ENCODE data around the gene NMUR1. TPM values are rescaled to one million over a fixed set of nuclear protein-coding genes. Genes with fewer than 3 reads are reported as not detected.

NMUR1 gene
- total and polyA plus RNA-seq, 5 donors = 0.50 to 1.9 (median 1.0) TPM

DNA sequence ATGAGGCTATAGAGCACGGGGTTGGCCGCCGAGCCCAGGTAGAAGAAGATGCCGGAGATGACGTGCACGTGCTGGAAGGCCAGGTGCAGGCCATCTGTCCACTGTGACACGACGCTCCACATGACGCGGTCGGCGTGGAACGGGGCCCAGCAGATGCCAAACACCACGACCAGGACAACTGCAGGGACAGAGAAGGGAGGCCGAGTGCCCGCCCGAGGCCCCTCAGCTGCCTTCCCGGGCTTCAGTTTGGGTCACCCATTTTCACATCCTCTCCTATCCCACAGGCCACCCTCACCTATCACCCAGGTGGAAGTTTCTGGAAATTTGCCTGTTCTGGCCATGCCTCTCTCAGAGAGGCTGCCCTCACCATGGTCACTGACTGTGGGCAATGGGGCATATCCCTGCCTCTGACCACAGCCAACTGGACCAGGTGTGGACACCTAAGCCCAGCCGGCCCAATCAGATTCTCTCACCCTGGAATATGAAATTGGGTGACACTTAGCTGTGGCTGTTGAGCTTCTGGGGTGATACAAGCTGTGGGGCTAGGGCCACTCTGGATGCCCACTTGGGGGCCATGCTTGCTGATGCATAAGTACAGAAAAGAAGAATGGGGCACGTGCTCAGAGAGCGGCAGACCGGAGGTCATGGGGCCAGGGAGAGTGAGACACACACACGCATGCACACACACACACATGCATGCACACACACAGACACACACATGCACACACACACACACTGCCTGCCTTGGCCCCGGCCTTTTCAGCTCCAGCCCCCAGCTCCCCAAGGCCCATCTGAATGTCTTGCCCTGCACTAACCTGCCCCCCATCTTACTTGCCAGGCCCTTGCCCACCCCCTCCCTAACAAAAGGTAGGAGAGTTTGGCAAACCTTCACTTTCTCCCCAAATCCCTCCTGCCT, 4.7 kb downstream of the NMUR1 start:
- no peak for ATAC-seq
- H3K27ac ChIP-seq (ENCODE audit: low read length) = no peak overlapping the region
- no peaks in the 10 kb centered on the region for H3K27me3 ChIP-seq (ENCODE audit: control insufficient read depth, insufficient read depth)
- intact Hi-C loops (cut with DNase I) = no loop called here
- no peaks in the 10 kb centered on the region for H3K9me3 ChIP-seq (ENCODE audit: control insufficient read depth, low read length)
- no peak overlapping the region for H3K4me3 ChIP-seq (ENCODE audit: low read length)
- WGBS = 94% methylated on average over 24 of the region's 24 CpGs
- DNase-seq = no peak
- H3K4me1 ChIP-seq (ENCODE audit: control insufficient read depth, insufficient read depth, low read length) = peaks cover 5% of the 10 kb centered on the region

DNA sequence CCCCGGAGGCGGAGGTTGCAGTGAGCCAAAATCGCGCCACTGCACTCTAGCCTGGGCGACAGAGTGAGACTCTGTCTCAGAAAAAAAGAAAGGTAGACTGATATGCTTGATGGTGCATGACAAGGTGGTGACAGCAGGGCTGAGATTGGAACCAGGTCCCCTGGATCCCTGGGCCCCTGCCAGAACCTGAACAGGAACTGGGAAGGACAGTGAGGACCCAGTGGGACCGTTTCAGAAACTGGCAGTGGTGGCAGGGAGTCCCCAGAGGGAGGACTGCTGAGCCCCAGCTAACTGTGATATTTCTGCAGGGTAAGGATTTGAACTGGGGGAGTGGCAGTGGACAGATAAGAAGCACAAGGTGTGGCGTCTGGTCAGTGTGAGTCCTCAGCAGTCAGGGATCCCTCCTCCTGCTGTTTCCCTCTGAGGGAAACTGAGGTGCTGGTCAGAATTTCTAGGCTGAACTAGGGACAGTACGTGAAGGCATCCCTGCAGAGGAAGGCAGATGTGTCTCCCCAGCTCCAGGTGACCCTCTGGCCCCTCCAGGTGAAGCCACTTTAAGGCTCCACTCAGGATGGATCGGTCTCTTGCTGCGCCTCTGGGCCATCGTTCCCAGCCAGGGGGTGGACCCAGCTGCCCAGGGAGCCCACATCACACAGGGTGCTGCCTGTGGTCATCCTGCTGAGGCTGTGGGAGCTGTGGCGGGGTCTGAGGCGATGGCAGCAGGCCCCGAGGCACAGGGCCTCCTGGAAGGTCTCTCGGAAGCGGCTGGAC, 5.6 kb downstream of the NMUR1 start:
- DNase-seq (no peak), ATAC-seq (no peak)
- peaks cover 5% of the 10 kb centered on the region for H3K4me1 ChIP-seq (ENCODE audit: control insufficient read depth, insufficient read depth, low read length)
- intact Hi-C loops (cut with DNase I) = loop anchor here in 1 of 4 donors (5.0 kb wide), 1 partner anchor 33 kb away; no protein-coding TSS in a partner anchor
- no peaks in the 10 kb centered on the region for H3K9me3 ChIP-seq (ENCODE audit: control insufficient read depth, low read length)
- 89% methylated on average over 16 of the region's 16 CpGs for WGBS
- H3K27ac ChIP-seq (ENCODE audit: low read length) = no peak overlapping the region
- no peaks in the 10 kb centered on the region for H3K27me3 ChIP-seq (ENCODE audit: control insufficient read depth, insufficient read depth)
- H3K4me3 ChIP-seq (ENCODE audit: low read length) = no peak overlapping the region

- ATAC-seq (no peak), DNase-seq (no peak)
- Histone ChIP-seq H3K4me3 (ENCODE audit: low read length) (no peak overlapping the region), H3K9me3 (ENCODE audit: control insufficient read depth, low read length) (no peaks in the 10 kb centered on the region), H3K27me3 (ENCODE audit: control insufficient read depth, insufficient read depth) (no peaks in the 10 kb centered on the region), H3K4me1 (ENCODE audit: control insufficient read depth, insufficient read depth, low read length) (peaks cover 5% of the 10 kb centered on the region), H3K27ac (ENCODE audit: low read length) (peak overlapping the region; percentile 20)
- WGBS = 57% methylated on average over 11 of the region's 11 CpGs
- intact Hi-C loops (cut with DNase I) = loop anchor here in 1 of 4 donors (5.0 kb wide), 1 partner anchor 34 kb away; no protein-coding TSS in a partner anchor
Observed at GRCh38 chr2:231523451-231524285, 6.6 kb downstream of the NMUR1 start.

DNA sequence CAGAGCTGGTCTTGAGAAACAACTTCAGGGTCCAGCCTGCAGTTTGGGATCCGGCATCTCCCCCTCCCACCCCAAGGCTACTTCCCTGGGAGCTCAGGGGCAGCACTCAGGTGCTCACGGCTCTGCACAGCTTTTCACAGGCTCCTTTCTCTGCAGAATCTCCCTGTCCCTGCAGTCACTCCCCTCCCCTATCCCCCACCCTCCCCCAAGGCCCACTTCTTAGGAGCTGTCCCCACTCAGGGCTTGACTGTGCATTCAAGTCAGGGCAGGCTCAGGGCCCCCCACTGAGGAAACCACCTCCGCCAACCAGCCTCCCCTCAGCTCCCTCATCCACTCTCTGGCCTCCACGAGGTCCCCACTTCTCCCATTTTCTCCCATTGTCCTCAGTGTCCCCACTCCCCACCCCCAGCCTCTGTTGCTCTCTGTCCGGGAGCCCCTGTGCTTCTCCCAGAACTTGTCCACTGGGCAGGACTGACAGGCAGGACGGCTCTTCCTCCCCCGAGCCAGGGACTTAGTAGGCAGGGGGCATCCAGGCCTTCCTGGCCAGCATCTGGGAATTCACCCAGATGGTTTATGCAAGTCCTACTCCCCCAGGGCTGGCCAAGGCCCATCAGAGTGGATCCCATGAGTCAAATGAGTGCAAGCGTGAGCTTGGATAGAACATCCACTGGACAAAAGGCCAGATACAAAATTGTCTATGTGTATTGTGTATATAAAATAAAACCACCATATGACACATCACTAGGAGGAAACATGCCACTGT, 7.6 kb downstream of the NMUR1 start:
- DNase-seq (no peak), ATAC-seq (no peak)
- Histone ChIP-seq H3K4me3 (ENCODE audit: low read length) (no peak overlapping the region), H3K9me3 (ENCODE audit: control insufficient read depth, low read length) (no peaks in the 10 kb centered on the region), H3K4me1 (ENCODE audit: control insufficient read depth, insufficient read depth, low read length) (peaks cover 5% of the 10 kb centered on the region), H3K27ac (ENCODE audit: low read length) (no peak overlapping the region), H3K27me3 (ENCODE audit: control insufficient read depth, insufficient read depth) (no peaks in the 10 kb centered on the region)
- intact Hi-C loops (cut with DNase I) = loop anchor here in 1 of 4 donors (5.0 kb wide), 1 partner anchor 35 kb away; no protein-coding TSS in a partner anchor
- WGBS = 83% methylated on average over 8 of the region's 8 CpGs

DNA sequence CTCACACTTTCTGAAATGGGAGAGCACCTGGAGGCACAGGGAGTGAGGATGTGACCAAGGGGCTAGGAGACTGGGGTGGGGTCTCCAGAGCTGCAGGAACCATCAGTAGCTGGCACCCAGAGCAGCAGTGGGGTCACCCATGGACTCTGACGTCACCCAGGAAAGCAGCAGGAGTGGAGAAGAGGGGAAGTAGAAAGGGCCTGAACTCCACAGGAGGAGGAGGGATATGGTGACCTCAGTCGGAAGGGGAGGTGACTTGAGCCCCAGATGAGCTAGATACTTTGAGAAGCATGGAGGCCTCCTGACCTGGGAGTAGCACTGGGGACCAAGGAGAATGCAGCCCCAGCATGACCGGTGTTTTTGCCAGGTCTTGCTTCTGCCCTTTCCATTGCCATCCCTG, 8.8 kb downstream of the NMUR1 start:
- WGBS = 72% methylated on average over 3 of the region's 3 CpGs

GRCh38 chr2:231519975-231520555, 10.2 kb downstream of the NMUR1 start:
- 39% methylated on average over 4 of the region's 4 CpGs for WGBS
- no peak overlapping the region for H3K27ac ChIP-seq (ENCODE audit: low read length)
- ATAC-seq = peak; percentile 34 to 71
- H3K4me1 ChIP-seq (ENCODE audit: control insufficient read depth, insufficient read depth, low read length) = peaks cover 5% of the 10 kb centered on the region
- H3K9me3 ChIP-seq (ENCODE audit: control insufficient read depth, low read length) = no peaks in the 10 kb centered on the region
- no peaks in the 10 kb centered on the region for H3K27me3 ChIP-seq (ENCODE audit: control insufficient read depth, insufficient read depth)
- intact Hi-C loops (cut with DNase I) = loop anchor here in 3 of 4 donors (5.0 kb wide), 2 partner anchors 37 to 82 kb away; no protein-coding TSS in a partner anchor
- peak in 1 of 3 donors; percentile 63 for DNase-seq
- H3K4me3 ChIP-seq (ENCODE audit: low read length) = no peak overlapping the region

More for the DNA sequence above, 8.8 kb downstream of the NMUR1 start:
- Histone ChIP-seq H3K27ac (ENCODE audit: low read length) (no peak overlapping the region), H3K9me3 (ENCODE audit: control insufficient read depth, low read length) (no peaks in the 10 kb centered on the region), H3K4me1 (ENCODE audit: control insufficient read depth, insufficient read depth, low read length) (peaks cover 5% of the 10 kb centered on the region), H3K4me3 (ENCODE audit: low read length) (no peak overlapping the region), H3K27me3 (ENCODE audit: control insufficient read depth, insufficient read depth) (no peaks in the 10 kb centered on the region)
- DNase-seq (no peak), ATAC-seq (no peak)
- intact Hi-C loops (cut with DNase I) = loop anchor here in 1 of 4 donors (5.0 kb wide), 1 partner anchor 36 kb away; no protein-coding TSS in a partner anchor

DNA sequence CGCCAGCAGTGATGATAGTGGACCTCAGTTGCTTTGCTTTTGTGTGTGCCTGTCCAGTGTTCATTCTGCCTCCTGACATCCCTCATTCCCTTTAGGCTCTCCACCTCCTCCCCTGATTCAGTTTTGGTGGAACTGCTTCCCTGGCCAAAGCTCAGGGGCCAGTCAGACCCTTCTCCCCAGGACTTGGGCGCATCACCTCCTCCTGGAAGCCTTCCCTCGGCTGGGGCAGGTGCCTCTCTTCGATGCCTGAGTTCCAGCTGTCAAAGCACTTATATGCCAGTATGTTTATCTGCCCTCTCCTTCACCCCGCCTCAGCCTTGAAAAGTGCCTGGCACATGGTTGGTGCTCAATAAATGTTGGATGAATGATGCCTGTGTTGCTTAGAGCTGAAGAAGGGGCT, 11.5 kb downstream of the NMUR1 start:
- Histone ChIP-seq H3K4me3 (ENCODE audit: low read length) (no peak overlapping the region), H3K4me1 (ENCODE audit: control insufficient read depth, insufficient read depth, low read length) (peaks cover 4% of the 10 kb centered on the region), H3K27me3 (ENCODE audit: control insufficient read depth, insufficient read depth) (no peaks in the 10 kb centered on the region), H3K27ac (ENCODE audit: low read length) (no peak overlapping the region), H3K9me3 (ENCODE audit: control insufficient read depth, low read length) (no peaks in the 10 kb centered on the region)
- intact Hi-C loops (cut with DNase I) = loop anchor here in 2 of 4 donors (5.0 kb wide), 2 partner anchors 39 to 84 kb away; no protein-coding TSS in a partner anchor
- no peak for ATAC-seq
- WGBS = 86% methylated on average over 5 of the region's 5 CpGs
- DNase-seq = no peak

GRCh38 chr2:231515603-231516002, 14.6 kb downstream of the NMUR1 start:
- no peak overlapping the region for H3K27ac ChIP-seq (ENCODE audit: low read length)
- DNase-seq (no peak), ATAC-seq (no peak)
- H3K4me3 ChIP-seq (ENCODE audit: low read length) = no peak overlapping the region
- no peaks in the 10 kb centered on the region for H3K27me3 ChIP-seq (ENCODE audit: control insufficient read depth, insufficient read depth)
- WGBS = 94% methylated on average over 4 of the region's 4 CpGs
- H3K4me1 ChIP-seq (ENCODE audit: control insufficient read depth, insufficient read depth, low read length) = no peaks in the 10 kb centered on the region
- intact Hi-C loops (cut with DNase I) = loop anchor here in 2 of 4 donors (5.0 kb wide), 2 partner anchors 42 to 87 kb away; no protein-coding TSS in a partner anchor
- H3K9me3 ChIP-seq (ENCODE audit: control insufficient read depth, low read length) = no peaks in the 10 kb centered on the region

DNA sequence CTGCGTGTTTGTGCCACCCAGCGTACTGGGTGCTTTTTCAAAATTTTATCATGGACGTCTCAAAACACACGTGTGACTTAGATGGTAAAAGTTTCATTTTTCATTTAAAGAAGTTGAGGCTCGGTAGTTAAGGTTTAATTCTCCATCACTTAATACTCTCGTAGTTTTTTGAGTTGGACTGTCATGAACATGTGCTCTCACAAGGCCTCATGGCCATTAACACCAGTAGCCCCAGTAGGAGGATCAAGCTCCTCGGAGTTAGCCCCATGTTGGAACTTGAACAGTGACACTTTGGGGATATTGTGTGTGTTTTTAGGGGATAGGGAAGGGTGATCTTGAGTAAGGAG, 15.3 kb downstream of the NMUR1 start:
- no peak for ATAC-seq
- no peak for DNase-seq
- Histone ChIP-seq H3K4me3 (ENCODE audit: low read length) (peak overlapping the region; percentile 49), H3K9me3 (ENCODE audit: control insufficient read depth, low read length) (no peaks in the 10 kb centered on the region), H3K27me3 (ENCODE audit: control insufficient read depth, insufficient read depth) (no peaks in the 10 kb centered on the region), H3K4me1 (ENCODE audit: control insufficient read depth, insufficient read depth, low read length) (no peaks in the 10 kb centered on the region), H3K27ac (ENCODE audit: low read length) (peak overlapping the region; percentile 66)
- intact Hi-C loops (cut with DNase I) = loop anchor here in 2 of 4 donors (5.0 kb wide), 2 partner anchors 42 to 87 kb away; no protein-coding TSS in a partner anchor
- whole genome bisulfite sequencing = 22% methylated on average over 7 of the region's 7 CpGs

All from right cardiac atrium (tissue), 5 donors.